Measurements from ENCODE around the gene AAMP.

DNA sequence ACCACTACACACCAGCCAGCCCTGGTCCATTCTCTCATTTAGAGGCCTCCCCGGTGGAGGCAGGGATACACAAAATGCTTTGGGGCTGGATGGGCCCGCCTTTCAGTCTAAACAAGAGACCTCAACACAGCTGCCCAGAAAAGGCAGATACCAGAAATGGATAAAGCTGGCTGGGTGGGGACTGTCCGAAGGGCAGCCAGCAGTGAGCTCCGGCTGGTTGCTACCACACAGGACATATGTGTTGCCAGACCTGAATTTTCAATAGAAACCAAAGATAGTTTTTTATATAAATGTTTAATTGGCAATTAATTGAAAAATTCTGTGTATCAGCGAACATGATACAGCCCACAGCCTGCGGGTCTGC, 7.7 kb downstream of the AAMP start:
- TF ChIP-seq, protein P1, sequence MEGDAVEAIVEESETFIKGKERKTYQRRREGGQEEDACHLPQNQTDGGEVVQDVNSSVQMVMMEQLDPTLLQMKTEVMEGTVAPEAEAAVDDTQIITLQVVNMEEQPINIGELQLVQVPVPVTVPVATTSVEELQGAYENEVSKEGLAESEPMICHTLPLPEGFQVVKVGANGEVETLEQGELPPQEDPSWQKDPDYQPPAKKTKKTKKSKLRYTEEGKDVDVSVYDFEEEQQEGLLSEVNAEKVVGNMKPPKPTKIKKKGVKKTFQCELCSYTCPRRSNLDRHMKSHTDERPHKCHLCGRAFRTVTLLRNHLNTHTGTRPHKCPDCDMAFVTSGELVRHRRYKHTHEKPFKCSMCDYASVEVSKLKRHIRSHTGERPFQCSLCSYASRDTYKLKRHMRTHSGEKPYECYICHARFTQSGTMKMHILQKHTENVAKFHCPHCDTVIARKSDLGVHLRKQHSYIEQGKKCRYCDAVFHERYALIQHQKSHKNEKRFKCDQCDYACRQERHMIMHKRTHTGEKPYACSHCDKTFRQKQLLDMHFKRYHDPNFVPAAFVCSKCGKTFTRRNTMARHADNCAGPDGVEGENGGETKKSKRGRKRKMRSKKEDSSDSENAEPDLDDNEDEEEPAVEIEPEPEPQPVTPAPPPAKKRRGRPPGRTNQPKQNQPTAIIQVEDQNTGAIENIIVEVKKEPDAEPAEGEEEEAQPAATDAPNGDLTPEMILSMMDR (conservative IDR thresholded peaks at IDR 0.05), result no peak
- TF ChIP-seq EZH2 (IDR thresholded peaks at IDR 0.05; ENCODE audit: low read depth), result no peak

Data from PC-9 (cell line).